Activated naive CD8-positive, alpha-beta T cell treated with anti-CD3 and anti-CD28 coated beads for 36 hours (primary cell): ENCODE measurements around the gene KCNE5. TPM values are rescaled to one million over a fixed set of nuclear protein-coding genes. Genes with fewer than 3 reads are reported as not detected.

Source experiments
- total RNA-seq, 2 experiments: library from RNA; stranded (reverse); gene quantifications; one replicate each; pipeline ENCODE4 v1.2.3, GENCODE V29; 2021

The KCNE5 gene
- total RNA-seq, 2 experiments from 2014 or later, result 0.14 to 0.42 TPM

Other genes starting within 250 kb of the KCNE5 start
- not detected for gene GUCY2F, start 143.1 kb downstream of the KCNE5 start, total RNA-seq
- 10 to 100 TPM; 12.4 to 13.4 TPM for gene NXT2, start 88.3 kb downstream of the KCNE5 start, total RNA-seq
- 10 to 100 TPM; 63.2 to 68.1 TPM for gene ACSL4, start 108.1 kb upstream of the KCNE5 start, total RNA-seq